GM12878 (cell line): ENCODE measurements around the gene PCDH1.

ENCODE experiments used
- BACH1 ChIP-seq: fragments of 450-650 bp; IDR thresholded peaks from 2 replicates; pipeline ENCODE4 v1.6.1; 2017; ENCODE audit warnings: mild to moderate bottlenecking, borderline replicate concordance
- EP300 ChIP-seq, 2 experiments: fragments of 150-350 bp in 1 of 2; IDR thresholded peaks; 2 replicates each; pipeline ENCODE4 v1.6.1; 2011 to 2012; ENCODE audit warnings: low read depth in 2 of 2, low read length in 2 of 2, borderline replicate concordance in 1 of 2, improper control_type of control experiment in 1 of 2, inconsistent platforms in 1 of 2; ENCODE audit not compliant: control insufficient read depth in 1 of 2
- NFYB ChIP-seq: IDR thresholded peaks from 2 replicates; pipeline ENCODE4 v1.6.1; 2011; ENCODE audit warnings: low read depth, mild to moderate bottlenecking, low read length, improper control_type of control experiment, moderate library complexity; ENCODE audit not compliant: insufficient read depth
- POLR2A ChIP-seq: IDR thresholded peaks from 2 replicates; pipeline ENCODE4 v1.6.1; 2011; ENCODE audit warnings: low read depth, mild to moderate bottlenecking, low read length
- RAD51 ChIP-seq: fragments of 450-650 bp; IDR thresholded peaks from 2 replicates; pipeline ENCODE4 v1.6.1; 2016; ENCODE audit warnings: moderate library complexity, mild to moderate bottlenecking, inconsistent platforms
- SMC3 ChIP-seq: IDR thresholded peaks from 2 replicates; pipeline ENCODE4 v1.6.1; 2011; ENCODE audit warnings: low read length, improper control_type of control experiment, borderline replicate concordance
- SP1 ChIP-seq: IDR thresholded peaks from one replicate; pipeline ENCODE4 v1.6.1; 2011; ENCODE audit warnings: low read depth, low read length
- WRNIP1 ChIP-seq: IDR thresholded peaks from 2 replicates; pipeline ENCODE4 v1.6.1; 2011; ENCODE audit warnings: low read depth, low read length, improper control_type of control experiment, borderline replicate concordance
- ZNF384 ChIP-seq: IDR thresholded peaks from 2 replicates; pipeline ENCODE4 v1.6.1; 2012; ENCODE audit warnings: low read depth, mild to moderate bottlenecking, low read length, improper control_type of control experiment, borderline replicate concordance

DNA sequence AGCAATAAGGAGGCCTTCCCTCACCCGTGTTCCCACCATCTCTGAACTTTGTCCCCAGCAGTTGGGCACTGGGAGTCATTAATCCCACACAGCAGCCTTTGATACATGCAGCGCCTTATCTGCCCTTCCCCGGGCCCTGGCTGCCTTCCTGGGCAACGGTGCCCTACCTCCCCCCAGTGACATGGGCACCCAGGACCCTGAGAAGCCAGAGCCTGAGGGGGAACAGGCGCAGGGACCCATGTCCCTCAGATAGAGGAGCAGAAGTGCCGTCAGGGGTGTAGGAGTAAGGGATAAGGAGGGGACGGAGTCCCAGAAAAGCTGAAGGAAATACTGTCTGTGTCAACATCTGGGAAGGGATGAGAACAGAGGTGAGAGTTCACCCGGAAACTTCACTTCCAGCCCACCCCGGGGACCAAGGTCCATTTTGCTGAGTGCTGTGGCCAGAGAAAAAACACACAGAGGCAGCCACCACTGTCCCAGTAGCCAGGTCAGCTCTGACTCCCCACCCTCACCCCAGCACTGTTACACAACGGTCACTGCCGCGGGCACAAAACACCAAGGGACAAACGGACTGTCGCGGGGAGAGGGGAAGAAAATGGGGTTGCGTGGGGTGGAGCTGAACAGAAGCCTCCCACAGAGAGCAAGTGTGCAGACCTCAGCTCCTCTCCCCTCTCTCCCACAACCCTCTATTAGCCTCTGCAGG, 3.8 kb downstream of the PCDH1 start:
- TF ChIP-seq SP1 (no peak), SMC3 (no peak), RAD51 (no peak), POLR2A (no peak), ZNF384 (no peak), BACH1 (no peak), EP300 (IDR thresholded peaks at IDR 0.05; ENCODE audit: borderline replicate concordance in 1 of 2, control insufficient read depth in 1 of 2, low read depth in 2 of 2, low read length in 2 of 2) (no peak), WRNIP1 (no peak), NFYB (no peak)
